Liver (tissue), 3 donors: ENCODE data around the gene TBC1D7.

ENCODE experiments used
- EGR1 ChIP-seq, 2 donors: IDR thresholded peaks; 2 replicates each; pipeline ENCODE4 v1.6.1; 2016 to 2018; ENCODE audit warnings: antibody characterized with exemption in 2 of 2, low read depth in 2 of 2
- FOXA1 ChIP-seq: IDR thresholded peaks from 2 replicates; pipeline ENCODE4 v1.6.1; 2016; ENCODE audit warnings: antibody characterized with exemption
- GABPA ChIP-seq, 2 donors: IDR thresholded peaks in 1 of 2; conservative IDR thresholded peaks in 1 of 2; 2 replicates each; pipeline ENCODE4 v1.6.1; 2016; ENCODE audit warnings: antibody characterized with exemption in 2 of 2, mild to moderate bottlenecking in 1 of 2, moderate library complexity in 1 of 2
- JUND ChIP-seq, 2 donors: IDR thresholded peaks; 2 replicates each; pipeline ENCODE4 v1.6.1; 2016; ENCODE audit warnings: antibody characterized with exemption in 2 of 2
- RAD21 ChIP-seq, 2 donors: IDR thresholded peaks; 2 replicates each; pipeline ENCODE4 v1.6.1; 2016; ENCODE audit warnings: antibody characterized with exemption in 2 of 2, mild to moderate bottlenecking in 2 of 2
- RXRA ChIP-seq, 2 donors: IDR thresholded peaks; 2 replicates each; pipeline ENCODE4 v1.6.1; 2017 to 2018; ENCODE audit warnings: antibody characterized with exemption in 2 of 2, mild to moderate bottlenecking in 1 of 2
- SP1 ChIP-seq: IDR thresholded peaks from 2 replicates; pipeline ENCODE4 v1.6.1; 2018; ENCODE audit warnings: antibody characterized with exemption, mild to moderate bottlenecking
- TAF1 ChIP-seq: conservative IDR thresholded peaks from 2 replicates; pipeline ENCODE4 v1.6.1; 2016; ENCODE audit warnings: antibody characterized with exemption, mild to moderate bottlenecking
- TF ChIP-seq, protein P1 (sequence below): fragments of 150-350 bp; IDR thresholded peaks from 2 replicates; pipeline ENCODE4 v1.5.1; 2017; ENCODE audit warnings: improper control_type of control experiment, low read depth, low read length; ENCODE audit not compliant: missing input control
- TF ChIP-seq, protein P2 (sequence below): IDR thresholded peaks from 2 replicates; pipeline ENCODE4 v1.6.1; 2016; ENCODE audit warnings: antibody characterized with exemption, mild to moderate bottlenecking
- TF ChIP-seq, protein P3 (sequence below): IDR thresholded peaks from 2 replicates; pipeline ENCODE4 v1.6.1; 2016; ENCODE audit warnings: antibody characterized with exemption
- TF ChIP-seq, protein P4 (sequence below): IDR thresholded peaks from 2 replicates; pipeline ENCODE4 v1.6.1; 2016; ENCODE audit warnings: antibody characterized with exemption
- TF ChIP-seq, protein P5 (sequence below): IDR thresholded peaks from 2 replicates; pipeline ENCODE4 v1.6.1; 2016; ENCODE audit warnings: antibody characterized with exemption
- donor health status: healthy.
- donor health status: healthy.

DNA sequence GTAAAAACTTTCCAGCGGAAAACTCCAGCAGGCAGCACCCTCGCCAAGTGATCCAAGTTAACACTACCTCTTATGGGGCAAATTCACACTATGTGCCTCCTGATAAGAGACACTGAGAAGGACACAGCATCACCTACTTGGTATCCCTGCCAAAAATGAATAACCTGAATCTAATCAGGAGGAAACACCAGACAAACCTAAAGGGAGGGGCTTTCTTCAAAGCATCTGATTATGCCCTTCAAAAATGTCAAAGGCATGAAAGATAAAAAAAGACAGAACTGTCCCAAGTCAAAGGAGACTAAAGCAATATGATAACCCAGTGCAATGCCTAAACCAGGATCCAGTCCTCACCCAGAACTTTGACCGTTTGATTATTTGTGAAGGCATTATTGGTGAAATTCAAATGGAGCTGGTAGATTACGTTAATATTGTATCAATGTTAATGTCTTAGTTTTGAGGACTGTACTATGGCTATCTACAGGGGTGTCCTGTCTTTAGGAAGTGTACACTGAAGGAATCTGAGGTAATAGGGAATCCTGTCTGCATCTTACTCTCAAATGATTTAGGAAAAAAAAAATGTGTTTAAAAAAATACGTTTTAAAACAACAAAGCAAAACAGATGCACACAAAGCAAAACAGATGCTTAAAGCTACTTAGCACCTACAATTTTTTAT, 8.3 kb downstream of the TBC1D7 start:
- TF ChIP-seq RAD21 (IDR thresholded peaks at IDR 0.05) (no peak), TAF1 (no peak), SP1 (no peak), FOXA1 (no peak), JUND (IDR thresholded peaks at IDR 0.05) (no peak), EGR1 (IDR thresholded peaks at IDR 0.05; ENCODE audit: low read depth in 2 of 2) (no peak), GABPA (IDR thresholded peaks at IDR 0.05 in 1 of 2, conservative IDR thresholded peaks at IDR 0.05 in 1 of 2) (no peak), RXRA (IDR thresholded peaks at IDR 0.05) (no peak)
- TF ChIP-seq, protein P1, sequence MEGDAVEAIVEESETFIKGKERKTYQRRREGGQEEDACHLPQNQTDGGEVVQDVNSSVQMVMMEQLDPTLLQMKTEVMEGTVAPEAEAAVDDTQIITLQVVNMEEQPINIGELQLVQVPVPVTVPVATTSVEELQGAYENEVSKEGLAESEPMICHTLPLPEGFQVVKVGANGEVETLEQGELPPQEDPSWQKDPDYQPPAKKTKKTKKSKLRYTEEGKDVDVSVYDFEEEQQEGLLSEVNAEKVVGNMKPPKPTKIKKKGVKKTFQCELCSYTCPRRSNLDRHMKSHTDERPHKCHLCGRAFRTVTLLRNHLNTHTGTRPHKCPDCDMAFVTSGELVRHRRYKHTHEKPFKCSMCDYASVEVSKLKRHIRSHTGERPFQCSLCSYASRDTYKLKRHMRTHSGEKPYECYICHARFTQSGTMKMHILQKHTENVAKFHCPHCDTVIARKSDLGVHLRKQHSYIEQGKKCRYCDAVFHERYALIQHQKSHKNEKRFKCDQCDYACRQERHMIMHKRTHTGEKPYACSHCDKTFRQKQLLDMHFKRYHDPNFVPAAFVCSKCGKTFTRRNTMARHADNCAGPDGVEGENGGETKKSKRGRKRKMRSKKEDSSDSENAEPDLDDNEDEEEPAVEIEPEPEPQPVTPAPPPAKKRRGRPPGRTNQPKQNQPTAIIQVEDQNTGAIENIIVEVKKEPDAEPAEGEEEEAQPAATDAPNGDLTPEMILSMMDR = no peak
- TF ChIP-seq, protein P2, sequence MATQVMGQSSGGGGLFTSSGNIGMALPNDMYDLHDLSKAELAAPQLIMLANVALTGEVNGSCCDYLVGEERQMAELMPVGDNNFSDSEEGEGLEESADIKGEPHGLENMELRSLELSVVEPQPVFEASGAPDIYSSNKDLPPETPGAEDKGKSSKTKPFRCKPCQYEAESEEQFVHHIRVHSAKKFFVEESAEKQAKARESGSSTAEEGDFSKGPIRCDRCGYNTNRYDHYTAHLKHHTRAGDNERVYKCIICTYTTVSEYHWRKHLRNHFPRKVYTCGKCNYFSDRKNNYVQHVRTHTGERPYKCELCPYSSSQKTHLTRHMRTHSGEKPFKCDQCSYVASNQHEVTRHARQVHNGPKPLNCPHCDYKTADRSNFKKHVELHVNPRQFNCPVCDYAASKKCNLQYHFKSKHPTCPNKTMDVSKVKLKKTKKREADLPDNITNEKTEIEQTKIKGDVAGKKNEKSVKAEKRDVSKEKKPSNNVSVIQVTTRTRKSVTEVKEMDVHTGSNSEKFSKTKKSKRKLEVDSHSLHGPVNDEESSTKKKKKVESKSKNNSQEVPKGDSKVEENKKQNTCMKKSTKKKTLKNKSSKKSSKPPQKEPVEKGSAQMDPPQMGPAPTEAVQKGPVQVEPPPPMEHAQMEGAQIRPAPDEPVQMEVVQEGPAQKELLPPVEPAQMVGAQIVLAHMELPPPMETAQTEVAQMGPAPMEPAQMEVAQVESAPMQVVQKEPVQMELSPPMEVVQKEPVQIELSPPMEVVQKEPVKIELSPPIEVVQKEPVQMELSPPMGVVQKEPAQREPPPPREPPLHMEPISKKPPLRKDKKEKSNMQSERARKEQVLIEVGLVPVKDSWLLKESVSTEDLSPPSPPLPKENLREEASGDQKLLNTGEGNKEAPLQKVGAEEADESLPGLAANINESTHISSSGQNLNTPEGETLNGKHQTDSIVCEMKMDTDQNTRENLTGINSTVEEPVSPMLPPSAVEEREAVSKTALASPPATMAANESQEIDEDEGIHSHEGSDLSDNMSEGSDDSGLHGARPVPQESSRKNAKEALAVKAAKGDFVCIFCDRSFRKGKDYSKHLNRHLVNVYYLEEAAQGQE = no peak
- TF ChIP-seq, protein P3, sequence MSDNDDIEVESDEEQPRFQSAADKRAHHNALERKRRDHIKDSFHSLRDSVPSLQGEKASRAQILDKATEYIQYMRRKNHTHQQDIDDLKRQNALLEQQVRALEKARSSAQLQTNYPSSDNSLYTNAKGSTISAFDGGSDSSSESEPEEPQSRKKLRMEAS = no peak
- TF ChIP-seq, protein P4, sequence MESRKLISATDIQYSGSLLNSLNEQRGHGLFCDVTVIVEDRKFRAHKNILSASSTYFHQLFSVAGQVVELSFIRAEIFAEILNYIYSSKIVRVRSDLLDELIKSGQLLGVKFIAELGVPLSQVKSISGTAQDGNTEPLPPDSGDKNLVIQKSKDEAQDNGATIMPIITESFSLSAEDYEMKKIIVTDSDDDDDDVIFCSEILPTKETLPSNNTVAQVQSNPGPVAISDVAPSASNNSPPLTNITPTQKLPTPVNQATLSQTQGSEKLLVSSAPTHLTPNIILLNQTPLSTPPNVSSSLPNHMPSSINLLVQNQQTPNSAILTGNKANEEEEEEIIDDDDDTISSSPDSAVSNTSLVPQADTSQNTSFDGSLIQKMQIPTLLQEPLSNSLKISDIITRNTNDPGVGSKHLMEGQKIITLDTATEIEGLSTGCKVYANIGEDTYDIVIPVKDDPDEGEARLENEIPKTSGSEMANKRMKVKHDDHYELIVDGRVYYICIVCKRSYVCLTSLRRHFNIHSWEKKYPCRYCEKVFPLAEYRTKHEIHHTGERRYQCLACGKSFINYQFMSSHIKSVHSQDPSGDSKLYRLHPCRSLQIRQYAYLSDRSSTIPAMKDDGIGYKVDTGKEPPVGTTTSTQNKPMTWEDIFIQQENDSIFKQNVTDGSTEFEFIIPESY = no peak
- TF ChIP-seq, protein P5, sequence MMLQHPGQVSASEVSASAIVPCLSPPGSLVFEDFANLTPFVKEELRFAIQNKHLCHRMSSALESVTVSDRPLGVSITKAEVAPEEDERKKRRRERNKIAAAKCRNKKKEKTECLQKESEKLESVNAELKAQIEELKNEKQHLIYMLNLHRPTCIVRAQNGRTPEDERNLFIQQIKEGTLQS = no peak
